ENCODE data around the gene CIROP. TPM values are rescaled to one million over a fixed set of nuclear protein-coding genes. Genes with fewer than 3 reads are reported as not detected.

Gene CIROP
- total RNA-seq, 2 experiments from 2014 or later: not detected

DNA sequence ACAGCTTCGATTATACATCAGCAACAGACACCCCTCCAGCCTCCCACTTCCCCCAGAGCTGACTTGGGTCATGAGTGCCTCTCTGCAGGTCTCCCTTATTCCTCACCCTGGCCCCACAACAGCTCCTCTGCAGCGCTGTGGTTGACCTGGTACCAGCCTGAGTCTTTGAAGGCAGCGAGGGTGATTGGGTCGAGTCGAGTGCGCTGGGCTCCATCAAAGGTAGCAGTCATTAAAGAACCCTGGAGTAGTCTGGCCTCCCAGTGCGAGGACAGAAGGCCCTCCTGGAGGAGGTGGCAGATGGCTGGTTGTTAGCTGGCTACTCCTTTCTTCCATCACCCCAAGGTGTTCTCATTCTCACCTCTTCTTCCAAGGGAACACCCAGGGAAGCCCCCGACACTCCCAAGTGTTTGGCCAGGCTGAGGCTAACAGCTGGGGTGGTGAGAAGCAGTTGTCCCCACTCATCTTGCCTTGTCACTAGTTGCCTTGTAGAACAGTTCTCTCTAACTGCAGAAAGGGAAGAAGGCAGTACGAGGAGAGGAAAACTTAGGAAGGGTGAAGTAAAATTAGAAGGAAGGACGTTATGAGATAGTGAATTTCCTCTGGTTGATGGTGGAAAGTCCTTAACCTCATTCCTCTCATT lies 2.7 kb downstream of the CIROP start:
- H3K27me3 Mint-ChIP-seq: peaks cover 3% of the 10 kb centered on the region
- POLR2A ChIA-PET: no interaction called here
- H3K9me3 Mint-ChIP-seq: no peaks in the 10 kb centered on the region
- H3K4me3 Mint-ChIP-seq: no peak overlapping the region
- DNase-seq (no peak), ATAC-seq (ENCODE audit: low read depth) (no peak)
- H3K36me3 Mint-ChIP-seq: peaks cover 14% of the 10 kb centered on the region
- peaks cover 14% of the 10 kb centered on the region for H3K4me1 Mint-ChIP-seq
- no peak overlapping the region for H3K27ac Mint-ChIP-seq

- peaks cover 16% of the 10 kb centered on the region for H3K36me3 Mint-ChIP-seq
- no peak overlapping the region for H3K27ac Mint-ChIP-seq
- ATAC-seq (ENCODE audit: low read depth) (no peak), DNase-seq (no peak)
- H3K9me3 Mint-ChIP-seq: no peaks in the 10 kb centered on the region
- H3K27me3 Mint-ChIP-seq: peaks cover 3% of the 10 kb centered on the region
- H3K4me3 Mint-ChIP-seq: no peak overlapping the region
- POLR2A ChIA-PET: interaction anchor here (1.2 kb wide), 1 partner anchor 30 kb away, joined by 4 read pairs; no protein-coding TSS in a partner anchor
- H3K4me1 Mint-ChIP-seq: peaks cover 21% of the 10 kb centered on the region
Measured at GRCh38 chr14:23101213-23101970, 3.4 kb downstream of the CIROP start.

DNA sequence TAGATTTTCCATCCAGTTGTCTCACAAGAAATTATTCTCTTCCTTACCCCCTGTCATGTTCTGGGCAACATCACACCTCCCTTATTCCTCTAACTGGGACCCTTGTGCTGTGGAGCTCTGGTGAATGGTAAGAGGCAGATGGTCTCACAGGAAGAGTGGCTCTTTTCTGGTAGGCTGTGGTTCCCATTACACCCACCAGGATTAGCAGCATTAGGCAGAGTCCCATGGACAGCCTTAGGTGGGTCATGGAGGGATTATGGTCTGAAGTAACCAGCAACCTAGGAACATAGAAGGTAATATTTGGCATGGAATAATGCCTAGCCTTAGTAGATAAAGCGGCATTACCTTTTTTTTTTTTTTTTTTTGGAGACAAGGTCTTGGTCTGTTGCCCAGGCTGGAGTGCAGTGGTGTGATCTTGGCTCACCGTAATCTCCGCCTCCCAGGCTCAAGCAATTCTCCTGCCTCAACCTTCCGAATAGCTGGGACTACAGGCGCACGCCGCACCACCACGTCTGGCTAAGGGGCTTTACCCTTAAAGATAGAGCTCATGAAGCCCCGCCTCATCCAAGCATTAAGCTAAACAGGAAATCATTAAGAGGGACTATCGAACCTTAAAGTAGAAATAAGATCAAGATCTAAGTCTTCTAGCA lies 5.5 kb downstream of the CIROP start:
- Mint-ChIP-seq H3K4me3 (no peak overlapping the region), H3K4me1 (peaks cover 17% of the 10 kb centered on the region), H3K36me3 (peaks cover 14% of the 10 kb centered on the region), H3K27me3 (no peaks in the 10 kb centered on the region), H3K27ac (no peak overlapping the region), H3K9me3 (no peaks in the 10 kb centered on the region)
- POLR2A ChIA-PET: interaction anchor here (0.7 to 0.8 kb wide), 2 partner anchors 18 to 204 kb away, joined by 3 to 5 read pairs; partner anchors contain the start of gene PPP1R3E
- no peak for ATAC-seq (ENCODE audit: low read depth)
- DNase-seq: no peak

DNA sequence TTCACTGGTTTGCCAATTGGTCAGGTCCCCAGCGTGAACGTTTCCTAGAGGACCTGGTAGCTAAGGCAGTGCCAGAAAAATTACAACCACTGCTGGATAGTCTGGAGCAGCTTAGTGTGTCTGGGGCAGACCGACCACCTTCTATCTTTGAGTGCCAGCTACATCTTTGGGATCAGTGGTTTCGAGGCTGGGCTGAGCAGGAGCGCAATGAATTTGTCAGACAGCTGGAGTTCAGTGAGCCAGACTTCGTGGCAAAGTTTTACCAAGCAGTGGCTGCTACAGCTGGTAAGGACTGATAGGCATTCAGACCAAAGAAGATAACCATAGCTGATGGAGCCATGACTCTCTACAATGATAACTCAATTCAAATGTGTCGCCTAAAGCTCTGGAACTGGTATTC lies 7.0 kb downstream of the CIROP start:
- no peak for DNase-seq
- Mint-ChIP-seq H3K27ac (peak overlapping the region; percentile 35), H3K4me3 (no peak overlapping the region), H3K27me3 (no peaks in the 10 kb centered on the region), H3K4me1 (peaks cover 26% of the 10 kb centered on the region), H3K36me3 (peaks cover 16% of the 10 kb centered on the region), H3K9me3 (no peaks in the 10 kb centered on the region)
- POLR2A ChIA-PET: no interaction called here
- no peak for ATAC-seq (ENCODE audit: low read depth)

DNA sequence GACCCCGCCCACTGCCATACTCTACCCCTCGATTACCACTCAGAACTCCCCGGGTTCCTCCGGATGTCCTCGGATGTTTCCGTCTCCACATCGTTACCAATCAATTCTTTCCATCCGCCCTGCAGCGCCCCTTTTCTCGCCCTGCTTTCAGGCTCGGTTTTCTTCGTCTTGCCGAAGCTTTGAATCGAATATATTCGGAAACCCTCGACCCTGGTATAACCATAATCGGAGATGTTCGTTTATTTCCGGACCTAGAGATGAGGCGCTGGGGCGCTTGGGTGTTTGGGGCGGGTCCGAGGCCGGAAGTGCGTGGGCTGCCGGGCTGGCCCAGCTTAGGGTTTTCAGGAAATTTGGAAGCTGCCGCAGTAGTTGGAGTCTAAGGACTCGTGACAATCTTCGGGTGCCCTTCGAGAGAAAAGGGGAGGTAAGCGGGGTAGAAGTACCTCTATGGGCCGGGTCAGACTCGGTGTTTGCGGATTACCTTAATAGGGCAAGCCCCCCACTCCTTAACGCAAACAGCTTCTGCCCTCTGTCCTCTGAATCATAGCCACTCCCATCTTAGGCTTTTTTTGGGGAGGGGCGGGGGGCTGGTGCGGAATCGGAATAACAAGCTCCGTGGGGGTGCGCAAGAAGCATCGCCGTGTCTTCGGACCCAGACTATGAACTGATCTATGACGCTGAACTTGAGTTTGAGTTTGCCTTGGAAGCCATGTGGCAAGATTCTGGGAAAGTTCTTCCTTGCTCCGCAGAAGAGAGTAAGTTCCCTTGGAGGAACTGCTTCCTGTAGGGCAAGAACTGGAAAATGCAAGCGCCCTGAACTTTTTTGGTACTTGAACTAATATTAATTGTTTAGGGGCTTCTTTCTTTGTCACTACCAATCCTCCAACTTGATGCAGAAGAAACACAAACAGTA lies 9.3 kb downstream of the CIROP start, which contains the start of gene C14orf119:
TSS of gene C14orf119 (plus strand) at position 310 of the 913 bp plus-strand sequence. CDS start 2,154 bp downstream, outside the sequence.
- no peaks in the 10 kb centered on the region for H3K9me3 Mint-ChIP-seq
- no peak within 1 kb of the TSS for H3K4me3 Mint-ChIP-seq
- no peaks in the 10 kb centered on the region for H3K27me3 Mint-ChIP-seq
- ATAC-seq (ENCODE audit: low read depth) (peak; percentile 93), DNase-seq (peak; percentile 86)
- peaks cover 32% of the 10 kb centered on the region for H3K4me1 Mint-ChIP-seq
- POLR2A ChIA-PET: interaction anchor here (0.6 to 2.8 kb wide), 25 partner anchors 10 to 1174 kb away, joined by 3 to 42 read pairs (median 4); partner anchors contain the start of genes CEBPE, DAD1, HAUS4 and OXA1L
- H3K27ac Mint-ChIP-seq: no peak within 1 kb of the TSS
- H3K36me3 Mint-ChIP-seq: peaks cover 24% of the 10 kb centered on the region

DNA sequence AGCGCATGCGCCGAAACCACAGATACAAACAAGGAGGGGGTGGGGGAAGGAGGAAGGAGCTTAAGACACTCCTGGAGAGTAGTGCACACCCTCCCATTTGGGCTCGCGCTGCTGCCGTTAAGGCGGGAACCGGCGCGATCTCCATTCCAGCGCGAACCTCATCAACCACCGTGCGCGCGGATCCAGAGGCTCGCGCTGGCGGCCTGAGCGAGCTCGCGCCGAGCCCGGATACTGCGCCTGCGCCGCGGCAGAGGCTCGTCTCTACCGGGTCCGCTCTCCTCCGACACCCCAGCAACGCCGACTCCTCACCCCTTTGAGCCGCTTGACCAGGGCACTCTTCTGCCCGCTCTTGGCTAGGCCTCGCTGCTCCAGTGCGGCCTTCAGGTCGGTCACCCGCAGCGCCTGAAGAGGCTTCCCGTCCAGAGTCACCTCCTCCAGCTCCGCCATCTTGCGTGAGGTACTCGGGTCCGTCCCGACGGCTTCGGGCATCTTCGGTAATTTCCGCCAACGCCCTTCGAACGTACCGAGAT lies 10.1 kb downstream of the CIROP start, which contains the start of gene ACIN1:
TSS of gene ACIN1 (minus strand) at position 471 of the 530 bp plus-strand sequence. CDS start at position 447, 24 bp downstream.
- DNase-seq: peak; percentile 98
- H3K27me3 Mint-ChIP-seq: no peaks in the 10 kb centered on the region
- ATAC-seq (ENCODE audit: low read depth): peak; percentile 43
- H3K4me1 Mint-ChIP-seq: peaks cover 34% of the 10 kb centered on the region
- H3K36me3 Mint-ChIP-seq: peaks cover 26% of the 10 kb centered on the region
- H3K4me3 Mint-ChIP-seq: no peak within 1 kb of the TSS
- no peak within 1 kb of the TSS for H3K27ac Mint-ChIP-seq
- POLR2A ChIA-PET: interaction anchor here (0.6 to 2.8 kb wide), 26 partner anchors 9 to 1174 kb away, joined by 3 to 42 read pairs (median 4); partner anchors contain the start of genes CEBPE, DAD1, HAUS4 and OXA1L
- no peaks in the 10 kb centered on the region for H3K9me3 Mint-ChIP-seq

GRCh38 chr14:23093991-23094665 lies 10.7 kb downstream of the CIROP start:
- no peaks in the 10 kb centered on the region for H3K27me3 Mint-ChIP-seq
- peaks cover 26% of the 10 kb centered on the region for H3K36me3 Mint-ChIP-seq
- H3K4me1 Mint-ChIP-seq: peaks cover 31% of the 10 kb centered on the region
- H3K9me3 Mint-ChIP-seq: no peaks in the 10 kb centered on the region
- no peak overlapping the region for H3K4me3 Mint-ChIP-seq
- no peak overlapping the region for H3K27ac Mint-ChIP-seq
- POLR2A ChIA-PET: interaction anchor here (0.6 to 2.8 kb wide), 19 partner anchors 8 to 1173 kb away, joined by 3 to 42 read pairs (median 6); partner anchors contain the start of genes CEBPE, HAUS4, OXA1L and PABPN1
- ATAC-seq (ENCODE audit: low read depth) (no peak), DNase-seq (no peak)

DNA sequence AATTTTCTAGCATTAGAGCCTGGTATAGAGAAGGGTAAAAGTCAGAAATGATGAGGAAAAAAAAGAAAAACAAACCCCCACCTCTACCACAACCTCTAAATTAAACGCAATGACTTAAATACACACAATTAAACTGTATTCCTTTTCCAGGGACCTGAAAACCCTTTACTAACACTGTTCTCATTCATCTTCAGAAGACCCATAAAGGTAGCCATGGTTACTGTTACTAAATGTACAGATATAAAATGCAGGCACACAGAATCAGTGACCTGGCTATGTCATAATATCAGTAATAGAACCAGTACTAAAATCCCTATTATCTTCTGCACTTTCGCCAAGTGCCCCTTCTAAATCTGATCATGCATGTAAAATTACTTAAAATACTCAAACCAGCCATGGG lies 11.3 kb downstream of the CIROP start:
- no peaks in the 10 kb centered on the region for H3K9me3 Mint-ChIP-seq
- DNase-seq (no peak), ATAC-seq (ENCODE audit: low read depth) (no peak)
- H3K27me3 Mint-ChIP-seq: no peaks in the 10 kb centered on the region
- no peak overlapping the region for H3K27ac Mint-ChIP-seq
- H3K36me3 Mint-ChIP-seq: peaks cover 25% of the 10 kb centered on the region
- POLR2A ChIA-PET: interaction anchor here (2.7 to 2.8 kb wide), 2 partner anchors 27 to 208 kb away, joined by 11 to 42 read pairs; partner anchors contain the start of gene CEBPE
- no peak overlapping the region for H3K4me3 Mint-ChIP-seq
- H3K4me1 Mint-ChIP-seq: peaks cover 30% of the 10 kb centered on the region

DNA sequence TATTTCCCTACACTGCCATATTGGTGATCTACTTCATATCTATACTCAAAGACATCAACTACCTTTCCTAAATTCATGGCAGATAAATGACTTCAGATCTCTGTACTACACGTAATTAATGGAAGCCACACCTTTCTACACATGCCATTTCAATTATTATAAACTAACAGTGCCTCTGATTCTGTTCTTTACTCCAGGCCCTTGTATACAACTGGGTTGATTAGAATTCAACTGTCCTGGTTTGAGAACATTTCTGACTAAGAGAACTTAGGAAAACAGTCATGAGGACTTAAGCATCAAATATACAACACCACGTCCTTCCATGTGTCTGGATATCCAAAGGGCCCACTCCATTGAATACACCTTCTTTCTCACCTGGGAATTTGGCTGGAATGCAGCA lies 11.7 kb downstream of the CIROP start:
- DNase-seq: no peak
- no peak for ATAC-seq (ENCODE audit: low read depth)
- Mint-ChIP-seq H3K4me3 (peak overlapping the region; percentile 24), H3K36me3 (peaks cover 25% of the 10 kb centered on the region), H3K9me3 (no peaks in the 10 kb centered on the region), H3K27me3 (no peaks in the 10 kb centered on the region), H3K27ac (no peak overlapping the region), H3K4me1 (peaks cover 30% of the 10 kb centered on the region)
- POLR2A ChIA-PET: no interaction called here

GRCh38 chr14:23091294-23092225 lies 13.2 kb downstream of the CIROP start:
- DNase-seq: no peak
- Mint-ChIP-seq H3K27ac (no peak overlapping the region), H3K36me3 (peaks cover 24% of the 10 kb centered on the region), H3K4me3 (no peak overlapping the region), H3K27me3 (no peaks in the 10 kb centered on the region), H3K9me3 (no peaks in the 10 kb centered on the region), H3K4me1 (peaks cover 20% of the 10 kb centered on the region)
- ATAC-seq (ENCODE audit: low read depth): no peak
- POLR2A ChIA-PET: interaction anchor here (0.7 to 1.2 kb wide), 3 partner anchors 11 to 20 kb away, joined by 3 to 7 read pairs (median 6); no protein-coding TSS in a partner anchor

DNA sequence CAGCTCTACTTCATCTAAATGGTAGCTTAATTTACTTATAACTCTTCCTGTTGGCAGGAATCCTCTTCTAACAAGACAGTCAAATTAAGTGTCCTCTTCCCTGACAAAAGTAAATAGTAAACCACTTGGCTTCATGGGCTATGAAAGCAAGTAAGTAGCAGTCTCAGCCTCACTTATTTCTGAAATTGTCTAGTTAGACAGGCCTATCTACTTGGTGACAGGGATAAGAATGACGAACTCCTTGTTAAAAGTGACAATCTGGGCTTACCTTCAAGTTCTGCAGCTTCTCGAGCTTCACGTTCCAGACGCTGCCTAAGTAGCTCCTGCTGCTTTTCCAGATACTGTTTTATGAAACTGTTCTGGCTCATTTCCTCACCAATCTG lies 14.5 kb downstream of the CIROP start:
- Mint-ChIP-seq H3K4me3 (no peak overlapping the region), H3K27ac (no peak overlapping the region), H3K27me3 (no peaks in the 10 kb centered on the region), H3K36me3 (peaks cover 28% of the 10 kb centered on the region), H3K4me1 (peaks cover 22% of the 10 kb centered on the region), H3K9me3 (no peaks in the 10 kb centered on the region)
- DNase-seq (no peak), ATAC-seq (ENCODE audit: low read depth) (no peak)
- POLR2A ChIA-PET: interaction anchor here (1.0 to 1.2 kb wide), 2 partner anchors 19 to 133 kb away, joined by 3 read pairs; partner anchors contain the start of gene HAUS4

All from activated naive CD8-positive, alpha-beta T cell treated with anti-CD3 and anti-CD28 coated beads, Interleukin-2, amount 10 ng/mL, durations not matched to agents 7 days and 5 days (primary cell).